ENCODE data around the gene SMCO3. TPM values are rescaled to one million over a fixed set of nuclear protein-coding genes. Genes with fewer than 3 reads are reported as not detected.
A peak's percentile ranks its signal among the peaks of the same experiment; 100 is the strongest.

SMCO3 gene
- total RNA-seq, 1 experiment from 2014 or later, result not detected

GRCh38 chr12:14774074-14774905, 39.7 kb downstream of the SMCO3 start (continued):
- TF ChIP-seq PRDM15 (CRISPR knock-in tag; IDR thresholded peaks at IDR 0.05), result no peak
- no peak for TF ChIP-seq PRRX2 (CRISPR knock-in tag; IDR thresholded peaks at IDR 0.05)
- no peak for TF ChIP-seq E2F4 (CRISPR knock-in tag; IDR thresholded peaks at IDR 0.05; ENCODE audit: borderline replicate concordance, low read depth)
- no peak for TF ChIP-seq AR (CRISPR knock-in tag; IDR thresholded peaks at IDR 0.05)
- TF ChIP-seq SMAD3 (CRISPR knock-in tag; IDR thresholded peaks at IDR 0.05; ENCODE audit: borderline replicate concordance), result peak; percentile 67; the same call in 1 of the 2 replicates
- peak; percentile 70 for TF ChIP-seq TEAD4 (CRISPR knock-in tag; IDR thresholded peaks at IDR 0.05)
- no peak for TF ChIP-seq E2F1 (CRISPR knock-in tag; IDR thresholded peaks at IDR 0.05)
- no peak for TF ChIP-seq CTCF (IDR thresholded peaks at IDR 0.05)
- peak; percentile 72; the same call in 1 of the 2 replicates for TF ChIP-seq MYBL2 (CRISPR knock-in tag; IDR thresholded peaks at IDR 0.05)
- TF ChIP-seq NFE2L1 (CRISPR knock-in tag; IDR thresholded peaks at IDR 0.05), result peak; percentile 70; the same call in 1 of the 2 replicates
- TF ChIP-seq RORB (CRISPR knock-in tag; IDR thresholded peaks at IDR 0.05), result no peak
- no peak for TF ChIP-seq IRF2 (CRISPR knock-in tag; IDR thresholded peaks at IDR 0.05; ENCODE audit: borderline replicate concordance, low read depth)
- peak; percentile 53; the same call in 1 of the 2 replicates for TF ChIP-seq ARID4B (CRISPR knock-in tag; IDR thresholded peaks at IDR 0.05; ENCODE audit: borderline replicate concordance)
- peak; percentile 79; the same call in 1 of the 2 replicates for TF ChIP-seq TEAD1 (CRISPR knock-in tag; IDR thresholded peaks at IDR 0.05)
- TF ChIP-seq SP1 (CRISPR knock-in tag; conservative IDR thresholded peaks at IDR 0.05), result peak; percentile 73; the same call in 1 of the 2 replicates
- peak; percentile 84; the same call in 1 of the 2 replicates for TF ChIP-seq ZNF138 (CRISPR knock-in tag; conservative IDR thresholded peaks at IDR 0.05)
- no peak for TF ChIP-seq E2F5 (CRISPR knock-in tag; IDR thresholded peaks at IDR 0.05)
- TF ChIP-seq MXD4 (CRISPR knock-in tag; IDR thresholded peaks at IDR 0.05; ENCODE audit: borderline replicate concordance), result no peak
- no peak for TF ChIP-seq ZNF263 (CRISPR knock-in tag; IDR thresholded peaks at IDR 0.05; ENCODE audit: low read depth)
- peak; percentile 99 for TF ChIP-seq NFYB (CRISPR knock-in tag; conservative IDR thresholded peaks at IDR 0.05; ENCODE audit: low read depth)
- no peak for TF ChIP-seq NR3C1 (CRISPR knock-in tag; conservative IDR thresholded peaks at IDR 0.05; ENCODE audit: low read depth)
- TF ChIP-seq JUN (CRISPR knock-in tag; IDR thresholded peaks at IDR 0.05), result peak; percentile 54; the same call in 1 of the 2 replicates

Measured in WTC11 (cell line).